ENCODE results near the gene MAF. TPM values are rescaled to one million over a fixed set of nuclear protein-coding genes. Genes with fewer than 3 reads are reported as not detected.

The MAF gene
- total RNA-seq, 5 donors from 2014 or later (not counting 1 experiment from before 2014, with no cell fraction given), result 31.0 to 80.6 (median 51.3) TPM

DNA sequence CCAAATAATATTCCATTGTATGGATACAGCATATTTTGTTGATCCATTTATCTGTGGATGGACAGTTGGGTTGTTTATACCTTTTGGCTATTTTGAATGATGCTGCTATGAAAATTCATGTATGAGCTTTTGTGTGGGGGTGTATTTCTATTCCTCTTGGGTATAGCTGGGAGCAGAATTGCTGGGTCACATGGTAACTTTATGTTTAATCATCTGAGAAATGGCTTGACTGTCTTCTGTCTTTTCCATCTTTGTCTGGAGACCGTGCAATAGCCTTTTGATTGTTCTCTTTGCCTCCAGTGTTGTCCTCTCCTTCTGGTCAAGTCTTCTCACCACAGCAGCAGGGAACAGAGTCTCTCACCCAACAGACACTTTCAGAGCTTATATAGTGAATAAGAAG is 20.5 kb upstream of the MAF start:
- ATAC-seq (replicated peaks in 1 of 4), result no peak
- CTCF ChIA-PET, result no interaction called here
- H3K9me3 ChIP-seq, result no peaks in the 10 kb centered on the region
- H3K9me3 Mint-ChIP-seq, result no peaks in the 10 kb centered on the region
- H3K4me3 Mint-ChIP-seq, result no peak overlapping the region
- no peak for DNase-seq
- H3K36me3 Mint-ChIP-seq, result no peaks in the 10 kb centered on the region
- H3K27me3 ChIP-seq (replicated peaks in 1 of 2; ENCODE audit: control insufficient read depth in 2 of 2, extremely low read depth in 1 of 2, insufficient read depth in 2 of 2, low read length in 1 of 2), result no peaks in the 10 kb centered on the region
- peaks cover 2 to 16% of the 10 kb centered on the region in 2 experiments for H3K4me1 ChIP-seq (ENCODE audit: control insufficient read depth in 1 of 2, extremely low read depth in 1 of 2, insufficient read depth in 2 of 2, low read length in 2 of 2)
- no peaks in the 10 kb centered on the region for H3K36me3 ChIP-seq (ENCODE audit: control insufficient read depth in 2 of 2, extremely low read depth in 1 of 2, insufficient read depth in 1 of 2, low read length in 1 of 2)
- no peak overlapping the region for H3K27ac Mint-ChIP-seq
- no peak overlapping the region for H3K4me3 ChIP-seq (ENCODE audit: control insufficient read depth in 1 of 2, extremely low read depth in 1 of 2, low read length in 1 of 2)
- peaks cover 11 to 34% (median 15%) of the 10 kb centered on the region in 3 donors for H3K4me1 Mint-ChIP-seq
- no CpG with 5 or more reads among the region's 1 CpG for WGBS (ENCODE audit: insufficient coverage)
- POLR2A ChIA-PET, result no interaction called here
- H3K27me3 Mint-ChIP-seq, result peaks cover 0 to 5% of the 10 kb centered on the region in 2 donors
- H3K27ac ChIP-seq (ENCODE audit: low read length), result no peak overlapping the region

DNA sequence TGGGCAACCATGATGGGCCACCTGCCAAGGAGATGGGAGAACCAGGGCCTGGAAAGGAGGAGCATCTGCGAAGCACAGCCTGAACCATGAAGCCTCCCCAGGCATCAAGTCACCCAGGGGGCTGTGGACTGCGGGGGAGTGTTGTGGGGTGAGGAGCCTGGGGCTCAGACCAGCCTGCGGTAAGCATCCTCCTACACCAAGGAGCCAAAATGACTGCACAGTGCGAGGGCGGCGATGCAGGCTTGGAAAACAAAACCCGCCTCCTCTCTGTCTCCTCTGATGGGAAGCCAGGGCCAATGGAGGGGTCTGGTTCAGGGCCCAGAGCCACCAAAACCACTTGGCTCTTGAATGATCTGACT is 18.1 kb upstream of the MAF start:
- POLR2A ChIA-PET, result no interaction called here

DNA sequence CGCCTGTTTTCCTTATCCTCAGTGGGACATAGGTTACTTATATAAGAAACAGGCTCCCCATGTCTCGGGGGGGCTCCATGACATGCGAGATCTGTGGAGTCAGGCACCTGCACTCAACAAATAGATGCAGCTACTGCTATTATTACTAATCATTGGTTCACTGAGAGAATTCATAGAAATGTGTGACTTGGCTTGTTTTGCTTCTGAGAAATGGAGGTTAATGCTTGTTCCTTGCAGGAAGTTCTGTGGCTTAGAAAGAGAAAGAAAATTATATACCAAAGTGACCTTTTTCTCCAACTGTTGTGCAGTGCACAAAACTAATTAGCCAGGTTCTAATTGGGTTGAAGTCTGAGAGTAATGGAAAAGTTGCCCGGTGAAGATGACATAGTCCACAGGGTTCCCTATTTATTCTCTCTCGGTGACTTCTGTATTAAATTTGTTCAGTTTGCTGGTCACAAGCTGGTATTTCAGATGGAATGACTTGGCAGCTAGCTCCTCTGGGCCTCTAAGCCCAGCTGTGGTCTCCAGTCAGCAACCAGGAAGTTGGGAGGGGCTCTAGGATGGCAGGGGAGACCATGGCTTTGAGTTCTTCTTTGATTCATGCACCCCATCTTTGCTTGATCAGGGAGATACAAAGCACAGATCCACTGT is 17.6 kb upstream of the MAF start:
- WGBS (ENCODE audit: insufficient coverage), result 50% methylated on average over 2 of the region's 5 CpGs

More for the DNA sequence above, 18.1 kb upstream of the MAF start:
- H3K36me3 Mint-ChIP-seq, result no peaks in the 10 kb centered on the region
- Histone ChIP-seq H3K4me1 (ENCODE audit: control insufficient read depth in 1 of 2, extremely low read depth in 1 of 2, insufficient read depth in 2 of 2, low read length in 2 of 2) (peaks cover 2 to 16% of the 10 kb centered on the region in 2 experiments), H3K9me3 (no peaks in the 10 kb centered on the region), H3K4me3 (ENCODE audit: control insufficient read depth in 1 of 2, extremely low read depth in 1 of 2, low read length in 1 of 2) (no peak overlapping the region), H3K27ac (ENCODE audit: low read length) (peak overlapping the region; percentile 59), H3K36me3 (ENCODE audit: control insufficient read depth in 2 of 2, extremely low read depth in 1 of 2, insufficient read depth in 1 of 2, low read length in 1 of 2) (no peaks in the 10 kb centered on the region), H3K27me3 (replicated peaks in 1 of 2; ENCODE audit: control insufficient read depth in 2 of 2, extremely low read depth in 1 of 2, insufficient read depth in 2 of 2, low read length in 1 of 2) (peaks cover 0 to 3% of the 10 kb centered on the region in 2 experiments)
- CTCF ChIA-PET, result no interaction called here
- peaks cover 11 to 34% (median 15%) of the 10 kb centered on the region in 3 donors for H3K4me1 Mint-ChIP-seq
- no peak for DNase-seq
- no peaks in the 10 kb centered on the region for H3K9me3 Mint-ChIP-seq
- ATAC-seq (replicated peaks in 1 of 4), result peak in 2 of 4 experiments; percentile 23 to 24
- H3K27me3 Mint-ChIP-seq, result no peaks in the 10 kb centered on the region
- 75% methylated on average over 2 of the region's 7 CpGs for WGBS (ENCODE audit: insufficient coverage)
- peak overlapping the region in 1 of 3 donors; percentile 50 for H3K4me3 Mint-ChIP-seq
- H3K27ac Mint-ChIP-seq, result peak overlapping the region; percentile 54 to 89

DNA sequence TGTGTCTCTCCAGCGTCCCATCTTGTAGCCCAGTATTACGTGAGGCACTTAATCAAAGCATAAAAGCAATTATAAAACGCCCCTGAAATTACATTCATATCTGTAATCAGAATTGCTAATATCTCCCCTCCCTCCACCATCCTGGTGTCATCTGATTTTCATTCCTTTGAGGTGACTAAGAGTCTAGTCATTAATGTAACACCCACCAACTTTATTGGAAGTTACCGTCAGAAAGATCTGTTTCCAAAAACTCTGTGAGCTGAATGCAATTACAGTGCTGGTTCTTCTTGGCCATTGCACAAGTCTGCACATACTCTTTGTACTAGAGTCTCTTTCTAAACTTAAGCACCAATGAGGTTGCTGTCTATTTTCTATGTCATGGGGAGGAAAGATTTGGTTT is 12.5 kb upstream of the MAF start:
- H3K27ac ChIP-seq (ENCODE audit: low read length), result no peak overlapping the region
- H3K36me3 Mint-ChIP-seq, result no peaks in the 10 kb centered on the region
- 56% methylated on average over 3 of the region's 4 CpGs for WGBS (ENCODE audit: insufficient coverage)
- DNase-seq, result no peak
- ChIA-PET CTCF (no interaction called here), POLR2A (no interaction called here)
- peaks cover 0 to 11% of the 10 kb centered on the region in 2 experiments for H3K27me3 ChIP-seq (replicated peaks in 1 of 2; ENCODE audit: control insufficient read depth in 2 of 2, extremely low read depth in 1 of 2, insufficient read depth in 2 of 2, low read length in 1 of 2)
- no peaks in the 10 kb centered on the region for H3K36me3 ChIP-seq (ENCODE audit: control insufficient read depth in 2 of 2, extremely low read depth in 1 of 2, insufficient read depth in 1 of 2, low read length in 1 of 2)
- no peak overlapping the region for H3K27ac Mint-ChIP-seq
- no peak for ATAC-seq (replicated peaks in 1 of 4)
- no peaks in the 10 kb centered on the region for H3K9me3 ChIP-seq
- H3K4me3 Mint-ChIP-seq, result no peak overlapping the region
- no peaks in the 10 kb centered on the region for H3K9me3 Mint-ChIP-seq
- H3K27me3 Mint-ChIP-seq, result peaks cover 8 to 24% of the 10 kb centered on the region in 2 donors
- H3K4me3 ChIP-seq (ENCODE audit: control insufficient read depth in 1 of 2, extremely low read depth in 1 of 2, low read length in 1 of 2), result no peak overlapping the region
- H3K4me1 Mint-ChIP-seq, result peaks cover 4 to 16% (median 5%) of the 10 kb centered on the region in 3 donors
- H3K4me1 ChIP-seq (ENCODE audit: control insufficient read depth in 1 of 2, extremely low read depth in 1 of 2, insufficient read depth in 2 of 2, low read length in 2 of 2), result peaks cover 0 to 7% of the 10 kb centered on the region in 2 experiments

More for the DNA sequence above, 17.6 kb upstream of the MAF start:
- peak overlapping the region; percentile 59 for H3K27ac ChIP-seq (ENCODE audit: low read length)
- ChIA-PET CTCF (no interaction called here), POLR2A (interaction anchor here in 1 of 2 donors (0.6 kb wide), 1 partner anchor 576 kb away, joined by 3 read pairs; no protein-coding TSS in a partner anchor)
- Mint-ChIP-seq H3K27me3 (no peaks in the 10 kb centered on the region), H3K9me3 (no peaks in the 10 kb centered on the region), H3K27ac (peak overlapping the region; percentile 54 to 89), H3K36me3 (no peaks in the 10 kb centered on the region), H3K4me3 (peak overlapping the region in 1 of 3 donors; percentile 50), H3K4me1 (peaks cover 11 to 34% (median 15%) of the 10 kb centered on the region in 3 donors)
- ATAC-seq (replicated peaks in 1 of 4), result peak in 3 of 4 experiments; percentile 15 to 67 (median 51)
- no peak overlapping the region for H3K4me3 ChIP-seq (ENCODE audit: control insufficient read depth in 1 of 2, extremely low read depth in 1 of 2, low read length in 1 of 2)
- H3K27me3 ChIP-seq (replicated peaks in 1 of 2; ENCODE audit: control insufficient read depth in 2 of 2, extremely low read depth in 1 of 2, insufficient read depth in 2 of 2, low read length in 1 of 2), result peaks cover 0 to 3% of the 10 kb centered on the region in 2 experiments
- no peak for DNase-seq
- no peaks in the 10 kb centered on the region for H3K36me3 ChIP-seq (ENCODE audit: control insufficient read depth in 2 of 2, extremely low read depth in 1 of 2, insufficient read depth in 1 of 2, low read length in 1 of 2)
- H3K4me1 ChIP-seq (ENCODE audit: control insufficient read depth in 1 of 2, extremely low read depth in 1 of 2, insufficient read depth in 2 of 2, low read length in 2 of 2), result peaks cover 2 to 16% of the 10 kb centered on the region in 2 experiments
- H3K9me3 ChIP-seq, result no peaks in the 10 kb centered on the region

DNA sequence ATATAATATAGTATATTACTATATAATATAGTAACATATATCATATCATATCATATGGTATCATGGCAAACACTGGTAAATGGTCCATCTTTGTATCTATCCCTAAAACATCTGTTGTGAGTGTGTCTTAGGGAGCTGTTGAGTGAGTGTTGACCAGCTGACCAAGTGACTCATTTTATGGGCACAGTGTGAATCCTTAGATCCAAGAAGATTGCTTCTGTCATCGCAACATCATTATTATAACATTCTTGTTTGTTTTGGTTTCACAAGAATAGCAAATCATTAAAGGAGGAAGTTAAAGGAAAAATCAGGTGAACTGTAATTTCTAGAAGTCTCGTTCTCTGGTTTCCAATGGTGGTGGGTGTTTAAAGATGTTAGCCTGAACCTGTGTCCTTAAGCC is 11.7 kb upstream of the MAF start:
- H3K9me3 ChIP-seq, result no peaks in the 10 kb centered on the region
- H3K27me3 ChIP-seq (replicated peaks in 1 of 2; ENCODE audit: control insufficient read depth in 2 of 2, extremely low read depth in 1 of 2, insufficient read depth in 2 of 2, low read length in 1 of 2), result peaks cover 0 to 11% of the 10 kb centered on the region in 2 experiments
- Mint-ChIP-seq H3K9me3 (no peaks in the 10 kb centered on the region), H3K4me3 (no peak overlapping the region), H3K27ac (no peak overlapping the region), H3K4me1 (peaks cover 0 to 8% (median 0%) of the 10 kb centered on the region in 3 donors), H3K36me3 (no peaks in the 10 kb centered on the region), H3K27me3 (peaks cover 8 to 24% of the 10 kb centered on the region in 2 donors)
- no peaks in the 10 kb centered on the region for H3K36me3 ChIP-seq (ENCODE audit: control insufficient read depth in 2 of 2, extremely low read depth in 1 of 2, insufficient read depth in 1 of 2, low read length in 1 of 2)
- CTCF ChIA-PET, result no interaction called here
- POLR2A ChIA-PET, result no interaction called here
- H3K4me3 ChIP-seq (ENCODE audit: control insufficient read depth in 1 of 2, extremely low read depth in 1 of 2, low read length in 1 of 2), result no peak overlapping the region
- DNase-seq (no peak), ATAC-seq (replicated peaks in 1 of 4) (no peak)
- no peak overlapping the region for H3K27ac ChIP-seq (ENCODE audit: low read length)
- peaks cover 0 to 2% of the 10 kb centered on the region in 2 experiments for H3K4me1 ChIP-seq (ENCODE audit: control insufficient read depth in 1 of 2, extremely low read depth in 1 of 2, insufficient read depth in 2 of 2, low read length in 2 of 2)
- no CpG with 5 or more reads among the region's 2 CpGs for WGBS (ENCODE audit: insufficient coverage)

DNA sequence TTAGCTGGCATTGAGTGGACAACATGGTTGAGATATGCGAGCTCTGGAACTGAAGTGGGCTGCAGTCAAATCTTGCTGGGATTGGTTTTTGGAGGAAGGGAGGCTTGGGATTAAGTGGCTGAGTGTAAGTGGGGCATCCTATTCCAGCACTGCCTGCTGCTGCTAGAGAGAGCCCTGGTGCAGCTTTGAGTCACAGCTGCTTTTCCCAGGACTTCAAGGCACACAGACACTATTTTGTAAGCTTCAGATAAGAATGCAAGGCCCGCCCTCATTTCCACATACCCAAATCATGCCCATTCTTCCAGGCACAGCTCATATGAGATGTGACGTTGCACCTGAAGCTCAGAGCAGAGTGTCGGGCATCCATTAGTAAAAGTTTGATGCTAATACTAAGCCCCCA is 10.2 kb upstream of the MAF start:
- H3K36me3 ChIP-seq (ENCODE audit: control insufficient read depth in 2 of 2, extremely low read depth in 1 of 2, insufficient read depth in 1 of 2, low read length in 1 of 2), result no peaks in the 10 kb centered on the region
- no peaks in the 10 kb centered on the region for H3K9me3 ChIP-seq
- no peak overlapping the region for H3K27ac Mint-ChIP-seq
- H3K27ac ChIP-seq (ENCODE audit: low read length), result no peak overlapping the region
- CTCF ChIA-PET, result interaction anchor here in 1 of 2 donors (0.5 kb wide), 1 partner anchor 380 kb away, joined by 5 read pairs; no protein-coding TSS in a partner anchor
- H3K4me1 Mint-ChIP-seq, result peaks cover 0 to 8% (median under 1%) of the 10 kb centered on the region in 3 donors
- H3K4me3 Mint-ChIP-seq, result no peak overlapping the region
- H3K9me3 Mint-ChIP-seq, result no peaks in the 10 kb centered on the region
- H3K36me3 Mint-ChIP-seq, result no peaks in the 10 kb centered on the region
- no peak overlapping the region for H3K4me3 ChIP-seq (ENCODE audit: control insufficient read depth in 1 of 2, extremely low read depth in 1 of 2, low read length in 1 of 2)
- peaks cover 2% of the 10 kb centered on the region in 2 experiments for H3K4me1 ChIP-seq (ENCODE audit: control insufficient read depth in 1 of 2, extremely low read depth in 1 of 2, insufficient read depth in 2 of 2, low read length in 2 of 2)
- DNase-seq (no peak), ATAC-seq (replicated peaks in 1 of 4) (no peak)
- 100% methylated on average over 3 of the region's 4 CpGs for WGBS (ENCODE audit: insufficient coverage)
- POLR2A ChIA-PET, result no interaction called here
- H3K27me3 Mint-ChIP-seq, result peaks cover 8 to 24% of the 10 kb centered on the region in 2 donors
- H3K27me3 ChIP-seq (replicated peaks in 1 of 2; ENCODE audit: control insufficient read depth in 2 of 2, extremely low read depth in 1 of 2, insufficient read depth in 2 of 2, low read length in 1 of 2), result peaks cover 0 to 11% of the 10 kb centered on the region in 2 experiments

Measured in T-cell (primary cell).